PC-9 (cell line): Measurements from ENCODE around the gene FHIP2A. TPM values are rescaled to one million over a fixed set of nuclear protein-coding genes. Genes with fewer than 3 reads are reported as not detected.

ENCODE experiments used
- BruUV-seq: library from RNA; stranded (reverse); fragments of 400-500 nt; replicated peaks from 2 replicates; lab custom pipeline; 2021; lab: Mats Ljungman, UMichigan
- CTCF ChIA-PET: fragments of 300-600 bp; sonication (Branson Sonifier 250); formaldehyde crosslinking; loops from one replicate; lab custom pipeline; 2022; ENCODE audit warnings: antibody characterized with exemption; lab: Charles Lee
- POLR2A ChIA-PET: fragments of 300-600 bp; sonication (Branson Sonifier 250); formaldehyde crosslinking; loops from one replicate; lab custom pipeline; 2022; ENCODE audit warnings: antibody characterized with exemption; ENCODE audit not compliant: unreplicated experiment; lab: Charles Lee
- DNase-seq, 2 experiments: peaks; one replicate each; pipeline versions ENCODE4 v3.0.0 to v3.0.0-alpha.2; 2015 to 2022; ENCODE audit warnings: mixed read lengths in 1 of 2
- H2AFZ ChIP-seq: fragments of 200-600 bp; sonication (generic); 2 replicates; pipeline ENCODE4 v1.8.1; 2017; ENCODE audit warnings: antibody characterized with exemption
- H3F3A ChIP-seq: fragments of 200-600 bp; sonication (generic); 2 replicates; pipeline ENCODE4 v1.8.1; 2017; ENCODE audit warnings: antibody characterized with exemption, mild to moderate bottlenecking, low read depth; ENCODE audit not compliant: insufficient read depth
- H3K27ac ChIP-seq: fragments of 200-600 bp; sonication (generic); 2 replicates; pipeline ENCODE4 v1.6.1; 2016; ENCODE audit warnings: mixed run types
- H3K27me3 ChIP-seq: fragments of 200-600 bp; sonication (generic); 2 replicates; pipeline ENCODE4 v1.6.1; 2016; ENCODE audit warnings: low read depth, mixed run types; ENCODE audit not compliant: insufficient read depth
- H3K36me3 ChIP-seq: fragments of 200-600 bp; sonication (generic); 2 replicates; pipeline ENCODE4 v1.6.1; 2016; ENCODE audit warnings: low read depth, mixed run types
- H3K4me1 ChIP-seq: fragments of 200-600 bp; sonication (generic); replicated peaks from 2 replicates; pipeline ENCODE4 v1.6.1; 2016; ENCODE audit warnings: mixed run types; ENCODE audit not compliant: insufficient read depth
- H3K4me2 ChIP-seq: fragments of 200-600 bp; sonication (generic); 2 replicates; pipeline ENCODE4 v1.6.1; 2017; ENCODE audit warnings: mixed run types
- H3K4me3 ChIP-seq: fragments of 200-600 bp; sonication (generic); 2 replicates; pipeline ENCODE4 v1.6.1; 2016; ENCODE audit warnings: mixed run types
- H3K79me2 ChIP-seq: fragments of 200-600 bp; sonication (generic); 2 replicates; pipeline ENCODE4 v1.6.1; 2017; ENCODE audit warnings: low read depth, mixed run types
- H3K9me2 ChIP-seq: fragments of 200-600 bp; sonication (generic); 2 replicates; pipeline ENCODE4 v1.8.1; 2017; ENCODE audit warnings: mild to moderate bottlenecking; ENCODE audit not compliant: insufficient read depth
- H3K9me3 ChIP-seq: fragments of 200-600 bp; sonication (generic); 2 replicates; pipeline ENCODE4 v1.8.1; 2016; ENCODE audit warnings: low read depth; ENCODE audit not compliant: insufficient read depth
- H4K20me1 ChIP-seq: fragments of 200-600 bp; sonication (generic); 2 replicates; pipeline ENCODE4 v1.8.1; 2017; ENCODE audit not compliant: insufficient read depth
- EZH2 ChIP-seq: fragments of 200-600 bp; sonication (generic); IDR thresholded peaks from 2 replicates; pipeline ENCODE4 v1.8.0; 2017; ENCODE audit warnings: antibody characterized with exemption, low read depth
- intact Hi-C: fragments of 100-400 bp; cut with micrococcal nuclease; formaldehyde crosslinking; loops from one replicate; pipeline ENCODE4 v1.10.0; 2022; ENCODE audit not compliant: unreplicated experiment
- total RNA-seq: library from RNA; stranded (reverse); gene quantifications from 2 replicates; pipeline ENCODE4 v1.2.3, GENCODE V29; 2021
- TF ChIP-seq, protein P1 (sequence below): fragments of 200-600 bp; sonication (generic); conservative IDR thresholded peaks from 2 replicates; pipeline ENCODE4 v1.6.1; 2017; ENCODE audit warnings: mixed run types, antibody characterized with exemption, mild to moderate bottlenecking, moderate library complexity

FHIP2A gene
- total RNA-seq, 1 experiment from 2014 or later, result 18.3 TPM

DNA sequence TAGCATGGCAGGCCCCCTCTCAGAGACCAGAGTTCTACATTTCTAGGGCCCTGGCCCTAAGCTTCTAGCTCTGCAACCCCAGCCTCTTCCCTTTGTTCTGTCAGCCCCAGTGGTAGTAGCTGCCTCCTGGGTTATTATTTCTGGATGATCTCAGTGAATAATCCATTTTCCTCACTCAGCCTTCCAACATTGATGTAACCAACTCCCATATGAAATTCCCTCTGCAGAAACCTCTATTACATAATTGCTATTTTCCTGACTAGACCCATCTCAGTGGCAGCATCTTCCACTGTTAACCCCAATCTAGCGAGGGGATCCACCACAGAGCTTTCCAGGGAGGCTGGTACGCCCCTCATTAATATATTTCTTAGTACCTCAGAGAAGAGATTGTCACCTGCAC is 49.8 kb downstream of the FHIP2A start:
- Histone ChIP-seq H3F3A (no peaks in the 10 kb centered on the region), H3K4me1 (peaks cover 8% of the 10 kb centered on the region), H3K9me3 (no peaks in the 10 kb centered on the region), H3K36me3 (no peaks in the 10 kb centered on the region), H3K79me2 (no peaks in the 10 kb centered on the region), H2AFZ (no peak overlapping the region), H3K4me2 (no peak overlapping the region), H3K27ac (no peak overlapping the region), H3K9me2 (no peaks in the 10 kb centered on the region), H3K27me3 (no peaks in the 10 kb centered on the region), H3K4me3 (no peak overlapping the region), H4K20me1 (no peaks in the 10 kb centered on the region)
- ChIA-PET CTCF (no interaction called here), POLR2A (no interaction called here)
- intact Hi-C loops, result loop anchor here (10.0 kb wide), 1 partner anchor 703 kb away; no protein-coding TSS in a partner anchor
- no peak for DNase-seq
- BruUV-seq, result no TSS peak
- TF ChIP-seq, protein P1, sequence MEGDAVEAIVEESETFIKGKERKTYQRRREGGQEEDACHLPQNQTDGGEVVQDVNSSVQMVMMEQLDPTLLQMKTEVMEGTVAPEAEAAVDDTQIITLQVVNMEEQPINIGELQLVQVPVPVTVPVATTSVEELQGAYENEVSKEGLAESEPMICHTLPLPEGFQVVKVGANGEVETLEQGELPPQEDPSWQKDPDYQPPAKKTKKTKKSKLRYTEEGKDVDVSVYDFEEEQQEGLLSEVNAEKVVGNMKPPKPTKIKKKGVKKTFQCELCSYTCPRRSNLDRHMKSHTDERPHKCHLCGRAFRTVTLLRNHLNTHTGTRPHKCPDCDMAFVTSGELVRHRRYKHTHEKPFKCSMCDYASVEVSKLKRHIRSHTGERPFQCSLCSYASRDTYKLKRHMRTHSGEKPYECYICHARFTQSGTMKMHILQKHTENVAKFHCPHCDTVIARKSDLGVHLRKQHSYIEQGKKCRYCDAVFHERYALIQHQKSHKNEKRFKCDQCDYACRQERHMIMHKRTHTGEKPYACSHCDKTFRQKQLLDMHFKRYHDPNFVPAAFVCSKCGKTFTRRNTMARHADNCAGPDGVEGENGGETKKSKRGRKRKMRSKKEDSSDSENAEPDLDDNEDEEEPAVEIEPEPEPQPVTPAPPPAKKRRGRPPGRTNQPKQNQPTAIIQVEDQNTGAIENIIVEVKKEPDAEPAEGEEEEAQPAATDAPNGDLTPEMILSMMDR, result no peak
- TF ChIP-seq EZH2, result no peak

Other genes with a start within 250 kb of the FHIP2A start
- 63.1 and 68.7 TPM in 2 replicates for gene ABLIM1, start 163.5 kb upstream of the FHIP2A start, total RNA-seq
- 11.5 and 14.2 TPM in 2 replicates for gene TRUB1, start 116.4 kb downstream of the FHIP2A start, total RNA-seq